NCI-H2171 (cell line): ENCODE measurements around the gene MDP1.
A peak's percentile ranks its signal among the peaks of the same experiment; 100 is the strongest.

ENCODE experiments used
- DNase-seq: peaks from one replicate; lab custom pipeline; 2025; lab: John Stamatoyannopoulos, UW

MDP1 gene

GRCh38 chr14:24215495-24216344 lies at the start of gene MDP1:
MDP1 (minus strand) TSS chr14:24216066; CDS start chr14:24215955, 111 bp downstream.
- DNase-seq, result peak; percentile 89

- DNase-seq, result no peak
Observed at GRCh38 chr14:24264298-24264697, 48.4 kb upstream of the MDP1 start.

GRCh38 chr14:24263848-24264247 lies 48.0 kb upstream of the MDP1 start:
- DNase-seq, result no peak

- DNase-seq, result no peak
Observed at GRCh38 chr14:24262821-24263733, 47.2 kb upstream of the MDP1 start, which contains the start of gene TGM1. TGM1 (minus strand) TSS chr14:24263177; CDS start chr14:24262352, 825 bp downstream.

- no peak for DNase-seq
Observed at GRCh38 chr14:24261969-24262327, 46.1 kb upstream of the MDP1 start.

- no peak for DNase-seq
Observed at GRCh38 chr14:24261256-24261968, 45.5 kb upstream of the MDP1 start.

GRCh38 chr14:24260780-24261157 lies 44.9 kb upstream of the MDP1 start:
- DNase-seq, result no peak

GRCh38 chr14:24260026-24260779 lies 44.3 kb upstream of the MDP1 start:
- DNase-seq, result no peak

GRCh38 chr14:24259282-24260025 lies 43.6 kb upstream of the MDP1 start:
- DNase-seq, result no peak

- no peak for DNase-seq
Observed at GRCh38 chr14:24258548-24259265, 42.8 kb upstream of the MDP1 start.

- DNase-seq, result no peak
Observed at GRCh38 chr14:24258119-24258518, 42.3 kb upstream of the MDP1 start.

- DNase-seq, result no peak
Observed at GRCh38 chr14:24256960-24257359, 41.1 kb upstream of the MDP1 start.

- no peak for DNase-seq
Observed at GRCh38 chr14:24255931-24256711, 40.3 kb upstream of the MDP1 start.

GRCh38 chr14:24255438-24255837 lies 39.6 kb upstream of the MDP1 start:
- DNase-seq, result no peak

- no peak for DNase-seq
Observed at GRCh38 chr14:24254630-24255392, 38.9 kb upstream of the MDP1 start.

GRCh38 chr14:24253936-24254335 lies 38.1 kb upstream of the MDP1 start:
- DNase-seq, result no peak

- no peak for DNase-seq
Observed at GRCh38 chr14:24252289-24253124, 36.6 kb upstream of the MDP1 start.

GRCh38 chr14:24251880-24252288 lies 36.0 kb upstream of the MDP1 start:
- no peak for DNase-seq
